ENCODE measurements around the gene SKIC8. TPM values are rescaled to one million over a fixed set of nuclear protein-coding genes. Genes with fewer than 3 reads are reported as not detected.

SKIC8 gene
- total RNA-seq, 1 donor from 2014 or later, result 66.9 TPM

- no peak for DNase-seq (ENCODE audit: low spot score)
These were observed 7.2 kb downstream of the SKIC8 start for GRCh38 chr15:78292219-78292618.

GRCh38 chr15:78291698-78292097 lies 7.7 kb downstream of the SKIC8 start:
- peak; percentile 38 for DNase-seq (ENCODE audit: low spot score)

GRCh38 chr15:78291052-78291451 lies 8.4 kb downstream of the SKIC8 start:
- DNase-seq (ENCODE audit: low spot score), result no peak

- no peak for DNase-seq (ENCODE audit: low spot score)
These were observed 9.2 kb downstream of the SKIC8 start for GRCh38 chr15:78290222-78290621.

- DNase-seq (ENCODE audit: low spot score), result no peak
These were observed 14.7 kb downstream of the SKIC8 start for GRCh38 chr15:78284758-78285157.

- no peak for DNase-seq (ENCODE audit: low spot score)
These were observed 17.1 kb downstream of the SKIC8 start for GRCh38 chr15:78282324-78282723.

GRCh38 chr15:78280319-78281072 lies 18.9 kb downstream of the SKIC8 start:
- DNase-seq (ENCODE audit: low spot score), result no peak

- no peak for DNase-seq (ENCODE audit: low spot score)
These were observed 23.1 kb downstream of the SKIC8 start for GRCh38 chr15:78276064-78276943.

GRCh38 chr15:78274994-78275393 lies 24.4 kb downstream of the SKIC8 start:
- DNase-seq (ENCODE audit: low spot score), result no peak

GRCh38 chr15:78272776-78273175 lies 26.6 kb downstream of the SKIC8 start:
- no peak for DNase-seq (ENCODE audit: low spot score)

GRCh38 chr15:78272316-78272715 lies 27.1 kb downstream of the SKIC8 start:
- DNase-seq (ENCODE audit: low spot score), result no peak

- DNase-seq (ENCODE audit: low spot score), result no peak
These were observed 32.6 kb downstream of the SKIC8 start for GRCh38 chr15:78266806-78267205.

GRCh38 chr15:78266229-78266628 lies 33.2 kb downstream of the SKIC8 start:
- no peak for DNase-seq (ENCODE audit: low spot score)

- peak; percentile 17 for DNase-seq (ENCODE audit: low spot score)
These were observed 33.6 kb downstream of the SKIC8 start for GRCh38 chr15:78265752-78266224.

- DNase-seq (ENCODE audit: low spot score), result no peak
These were observed 34.3 kb downstream of the SKIC8 start for GRCh38 chr15:78265137-78265460.

- peak; percentile 55 for DNase-seq (ENCODE audit: low spot score)
These were observed 34.9 kb downstream of the SKIC8 start, which contains the start of gene DNAJA4 for GRCh38 chr15:78264304-78265136. Gene DNAJA4, plus strand, starts transcription at chr15:78264562. Its CDS starts 202 bp downstream, at chr15:78264764.

GRCh38 chr15:78263907-78264303 lies 35.5 kb downstream of the SKIC8 start:
- no peak for DNase-seq (ENCODE audit: low spot score)

GRCh38 chr15:78263351-78263781 lies 36.0 kb downstream of the SKIC8 start:
- no peak for DNase-seq (ENCODE audit: low spot score)

- DNase-seq (ENCODE audit: low spot score), result no peak
These were observed 38.3 kb downstream of the SKIC8 start for GRCh38 chr15:78261062-78261461.

- no peak for DNase-seq (ENCODE audit: low spot score)
These were observed 38.9 kb downstream of the SKIC8 start for GRCh38 chr15:78260489-78260888.

GRCh38 chr15:78259232-78259631 lies 40.2 kb downstream of the SKIC8 start:
- DNase-seq (ENCODE audit: low spot score), result no peak

- DNase-seq (ENCODE audit: low spot score), result no peak
These were observed 41.7 kb downstream of the SKIC8 start for GRCh38 chr15:78257681-78258080.
